IPS-18c (cell line): ENCODE data around the gene ST7.
"Not testable (repeated sequence)": the region's sequence is repeated elsewhere in the genome, so short reads cannot be mapped to it uniquely, and the experiment has no call there.

Experiments
- H3K4me3 ChIP-seq: 2 replicates; pipeline ENCODE4 v1.7.0; 2013; ENCODE audit warnings: low read depth, mild to moderate bottlenecking, low read length, moderate library complexity; ENCODE audit not compliant: insufficient read depth
- H3K9me3 ChIP-seq: one replicate; pipeline ENCODE4 v1.6.1; 2013; ENCODE audit warnings: mild to moderate bottlenecking, low read length, moderate library complexity; ENCODE audit not compliant: control insufficient read depth, insufficient read depth

ST7 gene, protein sequence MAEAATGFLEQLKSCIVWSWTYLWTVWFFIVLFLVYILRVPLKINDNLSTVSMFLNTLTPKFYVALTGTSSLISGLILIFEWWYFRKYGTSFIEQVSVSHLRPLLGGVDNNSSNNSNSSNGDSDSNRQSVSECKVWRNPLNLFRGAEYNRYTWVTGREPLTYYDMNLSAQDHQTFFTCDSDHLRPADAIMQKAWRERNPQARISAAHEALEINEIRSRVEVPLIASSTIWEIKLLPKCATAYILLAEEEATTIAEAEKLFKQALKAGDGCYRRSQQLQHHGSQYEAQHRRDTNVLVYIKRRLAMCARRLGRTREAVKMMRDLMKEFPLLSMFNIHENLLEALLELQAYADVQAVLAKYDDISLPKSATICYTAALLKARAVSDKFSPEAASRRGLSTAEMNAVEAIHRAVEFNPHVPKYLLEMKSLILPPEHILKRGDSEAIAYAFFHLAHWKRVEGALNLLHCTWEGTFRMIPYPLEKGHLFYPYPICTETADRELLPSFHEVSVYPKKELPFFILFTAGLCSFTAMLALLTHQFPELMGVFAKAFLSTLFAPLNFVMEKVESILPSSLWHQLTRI

DNA sequence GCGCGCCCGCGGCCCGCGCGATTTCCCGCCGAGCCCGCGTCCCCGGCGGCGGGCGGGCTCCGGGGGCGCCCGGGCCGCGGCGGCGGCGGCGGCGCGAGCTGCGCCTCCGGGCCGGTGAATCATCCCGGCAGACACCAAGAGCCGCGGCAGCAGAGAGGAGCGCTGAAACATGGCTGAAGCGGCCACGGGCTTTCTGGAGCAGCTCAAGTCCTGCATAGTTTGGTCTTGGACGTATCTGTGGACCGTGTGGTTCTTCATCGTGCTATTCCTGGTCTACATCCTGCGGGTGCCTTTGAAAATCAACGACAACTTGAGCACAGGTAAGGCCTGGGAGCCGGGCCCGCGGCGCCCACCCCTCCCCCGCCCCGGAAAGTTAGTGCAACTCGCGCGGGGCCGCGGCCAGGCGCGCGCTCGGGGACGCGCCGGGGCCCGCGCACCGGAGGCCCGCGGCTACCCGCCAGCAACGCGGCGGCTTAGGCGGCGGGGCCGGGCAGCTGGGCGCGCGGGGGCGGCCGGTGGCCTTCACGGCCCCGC is at the start of gene ST7:
Gene ST7, plus strand, starts transcription at position 130 of the 534 bp plus-strand sequence. Its CDS starts 40 bp downstream, at position 170.
- Histone ChIP-seq H3K9me3 (no peaks in the 10 kb centered on the region), H3K4me3 (peak within 1 kb of the TSS; percentile 79)

DNA sequence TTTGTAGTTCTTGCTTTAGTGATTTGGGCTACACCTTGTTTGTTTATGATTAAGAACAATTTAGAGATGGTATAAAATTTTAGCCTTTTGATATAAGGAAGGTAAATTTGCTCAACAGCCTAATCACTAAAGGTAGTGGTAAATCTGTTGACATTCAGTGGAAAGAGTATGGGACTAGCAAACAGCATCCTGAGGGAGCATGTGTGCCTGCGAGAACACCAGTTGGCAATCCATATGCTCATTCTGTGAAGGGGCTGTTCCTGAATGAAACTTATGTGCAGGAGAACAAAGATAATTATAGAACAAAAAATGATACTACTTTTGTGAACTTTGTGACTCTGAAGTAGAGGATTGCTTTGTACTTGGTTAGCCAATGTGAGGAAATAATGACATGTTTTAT is 46.9 kb upstream of the ST7 start:
- Histone ChIP-seq H3K4me3 (no peak overlapping the region), H3K9me3 (no peaks in the 10 kb centered on the region)

GRCh38 chr7:116910383-116910782 is 42.9 kb upstream of the ST7 start:
- no peaks in the 10 kb centered on the region for H3K9me3 ChIP-seq

GRCh38 chr7:116911801-116912200 is 41.5 kb upstream of the ST7 start:
- no peaks in the 10 kb centered on the region for H3K9me3 ChIP-seq
- H3K4me3 ChIP-seq: no peak overlapping the region

More at GRCh38 chr7:116910383-116910782, 42.9 kb upstream of the ST7 start:
- H3K4me3 ChIP-seq: no peak overlapping the region

DNA sequence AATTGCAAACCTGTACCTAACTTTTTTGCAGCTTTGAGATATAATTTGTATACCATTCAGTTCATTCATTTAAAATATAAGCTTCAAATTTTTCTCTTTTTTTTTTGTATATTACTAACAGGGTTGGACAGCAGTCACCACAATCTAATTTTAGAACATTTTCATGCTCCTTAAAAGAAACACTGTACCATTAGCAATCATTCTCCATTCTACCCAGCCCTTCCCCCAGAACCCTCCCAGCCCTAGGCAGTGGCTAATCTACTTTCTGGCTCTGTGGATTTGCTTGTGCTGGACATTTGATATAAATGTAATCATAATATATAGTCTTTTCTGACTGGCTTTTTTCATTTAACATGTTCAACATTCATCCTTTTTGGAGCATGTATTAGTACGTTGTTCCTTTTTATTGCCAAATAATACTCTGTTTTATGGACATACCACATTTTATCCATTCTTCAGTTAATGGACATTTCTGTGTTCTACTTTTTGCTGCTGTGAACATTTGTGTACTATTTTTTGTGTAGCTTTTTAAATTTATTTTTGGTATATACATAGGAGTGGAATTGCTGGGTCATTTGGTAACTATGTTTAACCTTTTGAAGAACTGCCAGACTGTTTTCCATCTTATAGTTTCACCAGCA is 40.9 kb upstream of the ST7 start:
- Histone ChIP-seq H3K9me3 (no peaks in the 10 kb centered on the region), H3K4me3 (no peak overlapping the region)

DNA sequence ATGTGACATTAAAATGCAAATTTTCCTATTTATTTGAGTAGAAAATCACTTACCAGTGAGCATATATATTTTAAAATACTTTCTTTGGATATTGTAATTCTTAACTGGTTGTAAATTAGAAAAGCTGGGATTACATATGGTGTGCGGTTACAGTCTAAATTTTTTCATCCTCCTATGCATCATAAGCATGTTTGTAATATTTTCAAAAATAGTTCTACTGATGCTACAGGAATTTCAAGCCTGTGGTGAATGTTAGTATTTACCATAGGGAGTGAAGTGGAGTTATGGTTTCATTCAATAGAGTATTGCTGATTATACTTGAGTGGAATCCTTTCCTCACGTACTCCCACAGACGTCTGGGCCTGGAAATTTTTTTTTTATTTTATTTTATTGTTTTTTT is 34.6 kb upstream of the ST7 start:
- no peak overlapping the region for H3K4me3 ChIP-seq
- H3K9me3 ChIP-seq: no peaks in the 10 kb centered on the region

DNA sequence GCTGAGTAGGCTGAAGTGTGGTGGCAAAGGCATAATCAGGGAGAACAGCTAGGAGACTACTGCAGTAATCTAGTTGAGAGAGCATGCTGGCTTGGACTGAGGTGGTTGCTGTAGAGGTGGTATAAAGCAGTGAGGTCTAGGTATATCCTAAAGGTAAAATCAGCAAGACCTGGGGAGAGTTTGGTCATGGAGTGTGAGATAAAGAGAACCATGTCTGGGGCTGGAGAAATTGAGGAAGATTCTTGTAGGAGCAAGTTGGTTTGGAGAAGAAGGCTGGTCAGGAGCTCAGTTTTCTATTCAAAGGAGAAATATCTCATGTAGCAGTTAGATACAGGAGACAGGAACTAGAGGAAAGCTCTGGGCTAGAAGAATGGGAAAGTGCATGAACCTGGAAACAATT is 32.9 kb upstream of the ST7 start:
- no peaks in the 10 kb centered on the region for H3K9me3 ChIP-seq
- H3K4me3 ChIP-seq: no peak overlapping the region

- Histone ChIP-seq H3K4me3 (no peak overlapping the region), H3K9me3 (no peaks in the 10 kb centered on the region)
These were observed 30.8 kb upstream of the ST7 start for GRCh38 chr7:116922545-116922944.

DNA sequence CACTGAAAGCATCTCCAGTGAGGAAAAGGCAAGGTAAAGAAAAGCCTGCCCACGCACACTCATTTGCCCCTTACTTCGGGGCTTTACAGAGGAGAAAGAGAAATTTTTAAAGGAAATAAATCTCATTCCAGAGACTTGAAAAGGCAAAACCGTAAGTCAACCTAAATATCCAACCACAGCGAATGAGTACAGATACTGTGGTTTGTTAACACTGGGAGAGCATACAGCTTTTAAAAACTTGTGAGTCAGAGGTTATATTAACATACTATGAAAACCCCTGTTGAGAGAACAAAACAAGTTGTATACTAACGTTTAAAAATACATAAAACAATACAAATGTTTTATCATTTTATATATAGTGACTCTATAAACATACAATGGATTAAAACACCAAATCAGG is 28.6 kb upstream of the ST7 start:
- Histone ChIP-seq H3K9me3 (no peaks in the 10 kb centered on the region), H3K4me3 (no peak overlapping the region)

GRCh38 chr7:116929021-116929420 is 24.3 kb upstream of the ST7 start:
- H3K9me3 ChIP-seq: no peaks in the 10 kb centered on the region
- H3K4me3 ChIP-seq: no peak overlapping the region

DNA sequence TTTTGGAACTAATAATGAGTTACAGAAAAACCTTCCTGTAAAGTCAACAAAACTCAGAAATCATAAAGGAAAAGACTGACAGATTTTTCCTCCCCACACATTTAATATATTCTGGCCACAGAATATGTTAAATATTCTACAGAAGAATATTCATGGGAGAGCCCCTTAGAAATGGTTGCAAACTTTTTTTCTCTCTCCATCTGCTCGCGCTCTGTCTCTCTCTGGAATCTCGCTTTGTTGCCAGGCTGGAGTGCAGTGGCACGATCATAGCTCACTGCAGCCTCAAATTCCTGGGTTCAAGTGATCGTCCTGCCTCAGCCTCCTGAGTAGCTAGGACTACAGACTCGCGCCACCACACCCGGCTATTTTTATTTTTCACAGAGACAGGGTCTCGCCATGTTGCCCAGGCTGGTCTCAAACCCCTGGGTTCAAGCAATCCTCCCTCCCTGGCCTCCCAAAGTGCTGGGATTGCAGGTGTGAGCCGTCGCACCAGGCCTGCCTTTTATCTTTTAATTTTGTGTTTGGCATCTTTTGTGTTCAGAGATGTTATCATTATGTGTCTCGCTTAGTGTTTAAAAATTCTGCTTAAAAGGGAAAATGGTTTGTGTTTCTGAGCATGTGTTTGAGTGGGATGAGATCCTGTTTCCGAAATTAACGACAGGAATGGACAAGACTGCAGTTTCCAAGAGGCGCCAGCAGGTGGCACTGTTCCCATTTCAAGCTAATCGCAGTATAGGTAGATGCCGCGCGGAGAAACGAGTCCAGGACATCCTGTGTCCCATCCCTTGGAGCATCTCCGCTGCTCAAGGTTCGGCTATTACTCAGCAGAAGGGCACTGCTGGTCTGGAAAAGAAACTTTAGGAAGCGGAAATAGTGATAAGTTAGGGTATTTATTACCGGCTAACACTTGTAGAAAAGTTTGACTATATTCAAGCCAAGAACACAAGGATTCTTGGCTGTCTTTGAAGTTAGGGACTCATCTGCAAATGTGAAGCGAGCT is 23.1 kb upstream of the ST7 start:
- no peak overlapping the region for H3K4me3 ChIP-seq

GRCh38 chr7:116932566-116932965 is 20.7 kb upstream of the ST7 start:
- no peak overlapping the region for H3K4me3 ChIP-seq
- H3K9me3 ChIP-seq: no peaks in the 10 kb centered on the region

More for the DNA sequence above, 23.1 kb upstream of the ST7 start:
- H3K9me3 ChIP-seq: no peaks in the 10 kb centered on the region

- H3K9me3 ChIP-seq: no peaks in the 10 kb centered on the region
These were observed 19.8 kb upstream of the ST7 start for GRCh38 chr7:116933465-116933864.

GRCh38 chr7:116934580-116934979 is 18.7 kb upstream of the ST7 start:
- Histone ChIP-seq H3K9me3 (no peaks in the 10 kb centered on the region), H3K4me3 (no peak overlapping the region)

More at GRCh38 chr7:116933465-116933864, 19.8 kb upstream of the ST7 start:
- no peak overlapping the region for H3K4me3 ChIP-seq

GRCh38 chr7:116936844-116937243 is 16.5 kb upstream of the ST7 start:
- H3K4me3 ChIP-seq, H3K9me3 ChIP-seq: not testable (repeated sequence)

- Histone ChIP-seq H3K4me3 (no peak overlapping the region), H3K9me3 (no peaks in the 10 kb centered on the region)
These were observed 14.6 kb upstream of the ST7 start for GRCh38 chr7:116938678-116939077.
